Astrocyte (in vitro differentiated cells and primary cell): ENCODE results near the gene CRYM.

Source experiments
- CTCF ChIP-seq: IDR thresholded peaks from 2 replicates; pipeline ENCODE4 v1.5.1; 2011; ENCODE audit warnings: low read depth, mild to moderate bottlenecking, inconsistent platforms, low read length, moderate library complexity; ENCODE audit not compliant: insufficient read depth
- EZH2 ChIP-seq: IDR thresholded peaks from 2 replicates; pipeline ENCODE4 v1.6.1; 2012; ENCODE audit warnings: mild to moderate bottlenecking, low read length, inconsistent platforms; ENCODE audit not compliant: insufficient read depth

GRCh38 chr16:21264571-21265036 lies 13.5 kb downstream of the CRYM start:
- TF ChIP-seq CTCF (no peak), EZH2 (no peak)
